ENCODE results near the gene SPRYD3.

Gene SPRYD3

DNA sequence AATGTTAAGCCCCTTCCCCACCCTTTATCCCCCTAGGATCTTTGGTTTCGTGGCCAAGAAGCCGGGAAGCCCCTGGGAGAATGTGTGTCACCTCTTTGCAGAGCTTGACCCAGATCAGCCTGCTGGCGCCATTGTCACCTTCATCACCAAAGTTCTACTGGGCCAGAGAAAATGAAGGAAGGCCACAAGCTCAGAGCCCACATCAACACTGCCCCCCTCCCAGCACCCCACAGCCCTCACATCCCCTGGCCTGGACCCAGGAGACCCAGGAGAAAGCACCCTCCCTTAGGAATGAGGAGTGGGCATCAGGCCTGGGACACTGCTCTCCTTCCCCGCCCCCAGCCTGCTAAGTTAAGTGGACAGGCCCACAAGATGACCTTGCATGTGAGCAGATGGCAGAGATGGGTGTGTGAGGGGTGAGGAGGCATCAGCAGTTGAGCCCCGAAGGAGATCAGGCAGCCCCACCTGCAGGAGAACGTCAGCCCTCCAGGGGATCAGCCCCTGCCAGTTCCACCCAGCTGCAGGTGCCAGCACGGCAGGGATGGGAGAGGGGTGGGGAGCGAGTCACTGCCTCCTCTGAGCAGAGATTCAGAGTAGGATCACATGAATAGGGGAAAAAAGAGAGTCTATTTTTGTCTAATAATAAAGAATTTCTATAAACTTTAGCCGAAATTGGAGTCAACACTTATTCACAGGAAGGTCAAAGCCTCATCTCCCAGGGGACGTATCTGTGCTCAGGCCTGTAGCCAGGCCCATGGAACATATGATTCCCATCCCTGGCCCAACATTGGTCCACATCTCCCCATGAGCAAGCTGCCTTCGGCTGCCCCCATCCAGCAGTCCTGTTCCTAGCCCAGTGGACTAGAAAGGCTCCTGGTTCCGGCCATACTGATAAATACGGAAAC, 15.2 kb downstream of the SPRYD3 start:
- TF ChIP-seq, protein P1, sequence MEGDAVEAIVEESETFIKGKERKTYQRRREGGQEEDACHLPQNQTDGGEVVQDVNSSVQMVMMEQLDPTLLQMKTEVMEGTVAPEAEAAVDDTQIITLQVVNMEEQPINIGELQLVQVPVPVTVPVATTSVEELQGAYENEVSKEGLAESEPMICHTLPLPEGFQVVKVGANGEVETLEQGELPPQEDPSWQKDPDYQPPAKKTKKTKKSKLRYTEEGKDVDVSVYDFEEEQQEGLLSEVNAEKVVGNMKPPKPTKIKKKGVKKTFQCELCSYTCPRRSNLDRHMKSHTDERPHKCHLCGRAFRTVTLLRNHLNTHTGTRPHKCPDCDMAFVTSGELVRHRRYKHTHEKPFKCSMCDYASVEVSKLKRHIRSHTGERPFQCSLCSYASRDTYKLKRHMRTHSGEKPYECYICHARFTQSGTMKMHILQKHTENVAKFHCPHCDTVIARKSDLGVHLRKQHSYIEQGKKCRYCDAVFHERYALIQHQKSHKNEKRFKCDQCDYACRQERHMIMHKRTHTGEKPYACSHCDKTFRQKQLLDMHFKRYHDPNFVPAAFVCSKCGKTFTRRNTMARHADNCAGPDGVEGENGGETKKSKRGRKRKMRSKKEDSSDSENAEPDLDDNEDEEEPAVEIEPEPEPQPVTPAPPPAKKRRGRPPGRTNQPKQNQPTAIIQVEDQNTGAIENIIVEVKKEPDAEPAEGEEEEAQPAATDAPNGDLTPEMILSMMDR (IDR thresholded peaks at IDR 0.05; ENCODE audit: insufficient read depth, missing control alignments), result no peak
- DNase-seq (ENCODE audit: insufficient read length, low spot score), result no peak
- no peak for FAIRE-seq

DNA sequence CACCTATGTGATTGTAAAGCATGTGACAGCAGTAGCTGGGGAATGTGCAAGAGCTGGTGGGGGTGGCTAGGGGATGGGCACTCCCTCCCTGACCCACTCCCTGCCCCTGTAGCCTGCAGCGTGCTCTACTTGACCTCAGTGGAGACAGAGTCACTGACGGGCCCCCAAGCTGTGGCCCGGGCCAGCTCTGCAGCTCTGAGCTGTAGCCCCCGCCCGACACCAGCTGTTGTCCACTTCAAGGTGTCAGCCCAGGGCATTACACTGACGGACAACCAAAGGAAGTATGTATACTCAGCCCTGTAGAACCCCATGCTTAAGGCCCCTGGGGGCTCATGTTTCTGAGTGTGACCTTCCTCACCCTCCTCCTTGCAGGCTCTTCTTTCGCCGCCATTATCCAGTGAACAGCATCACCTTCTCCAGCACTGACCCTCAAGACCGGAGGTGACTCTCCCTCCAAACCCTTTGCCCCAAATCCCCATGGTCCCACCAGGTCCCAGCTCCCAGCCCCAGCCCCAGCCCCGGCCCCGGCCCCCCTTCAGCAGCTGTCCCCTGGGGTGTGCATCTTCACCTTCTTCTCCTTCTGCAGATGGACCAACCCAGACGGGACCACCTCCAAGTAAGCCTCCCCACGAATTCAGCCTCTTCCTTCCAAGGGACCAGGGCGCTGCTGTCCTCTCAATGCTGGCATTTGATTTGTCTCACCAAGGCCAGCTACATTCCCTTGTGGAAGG, 16.0 kb downstream of the SPRYD3 start:
- no peak for DNase-seq (ENCODE audit: insufficient read length, low spot score)
- no peak for FAIRE-seq
- TF ChIP-seq, protein P1 (IDR thresholded peaks at IDR 0.05; ENCODE audit: insufficient read depth, missing control alignments), result no peak

DNA sequence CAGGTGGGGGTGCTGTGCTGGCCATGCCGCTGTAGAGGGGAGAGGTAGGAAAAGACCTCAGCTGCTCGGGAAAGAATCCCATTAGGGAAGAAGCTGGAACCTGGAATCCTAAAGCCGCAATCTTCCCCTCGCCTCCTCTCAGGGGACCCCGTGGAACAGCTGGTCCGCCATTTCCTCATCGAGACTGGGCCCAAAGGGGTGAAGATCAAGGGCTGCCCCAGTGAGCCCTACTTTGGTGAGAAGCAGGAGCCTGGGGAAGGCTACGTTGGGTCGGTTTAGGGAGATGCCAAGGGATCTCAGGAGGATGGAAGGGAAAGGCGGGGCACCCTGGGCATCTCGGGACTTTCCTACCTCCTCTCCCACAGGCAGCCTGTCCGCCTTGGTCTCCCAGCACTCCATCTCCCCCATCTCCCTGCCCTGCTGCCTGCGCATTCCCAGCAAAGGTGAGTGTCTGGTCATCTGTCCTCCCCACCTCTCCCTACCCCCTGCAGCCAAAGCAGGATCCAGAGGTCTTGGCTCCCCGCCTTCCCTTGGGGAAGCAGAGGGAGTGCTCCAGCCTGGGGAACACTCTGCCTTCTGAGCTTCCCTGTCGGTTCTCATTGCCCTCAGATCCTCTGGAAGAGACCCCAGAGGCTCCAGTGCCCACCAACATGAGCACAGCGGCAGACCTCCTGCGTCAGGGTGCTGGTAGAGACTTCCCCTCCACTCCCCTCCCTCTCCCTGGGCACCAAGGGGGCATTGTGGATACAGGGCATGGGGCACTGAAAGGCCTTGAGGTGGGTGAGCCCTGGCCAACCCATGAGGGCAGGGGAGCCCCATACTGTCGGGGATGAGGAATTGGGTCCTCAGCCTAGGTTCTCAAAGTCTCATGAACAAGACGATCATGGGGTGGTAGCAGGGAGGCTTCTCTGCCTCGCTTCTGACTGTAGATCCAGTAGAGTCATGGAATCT, 16.9 kb downstream of the SPRYD3 start:
- no peak for DNase-seq (ENCODE audit: insufficient read length, low spot score)
- TF ChIP-seq, protein P1 (IDR thresholded peaks at IDR 0.05; ENCODE audit: insufficient read depth, missing control alignments), result no peak
- FAIRE-seq, result no peak

DNA sequence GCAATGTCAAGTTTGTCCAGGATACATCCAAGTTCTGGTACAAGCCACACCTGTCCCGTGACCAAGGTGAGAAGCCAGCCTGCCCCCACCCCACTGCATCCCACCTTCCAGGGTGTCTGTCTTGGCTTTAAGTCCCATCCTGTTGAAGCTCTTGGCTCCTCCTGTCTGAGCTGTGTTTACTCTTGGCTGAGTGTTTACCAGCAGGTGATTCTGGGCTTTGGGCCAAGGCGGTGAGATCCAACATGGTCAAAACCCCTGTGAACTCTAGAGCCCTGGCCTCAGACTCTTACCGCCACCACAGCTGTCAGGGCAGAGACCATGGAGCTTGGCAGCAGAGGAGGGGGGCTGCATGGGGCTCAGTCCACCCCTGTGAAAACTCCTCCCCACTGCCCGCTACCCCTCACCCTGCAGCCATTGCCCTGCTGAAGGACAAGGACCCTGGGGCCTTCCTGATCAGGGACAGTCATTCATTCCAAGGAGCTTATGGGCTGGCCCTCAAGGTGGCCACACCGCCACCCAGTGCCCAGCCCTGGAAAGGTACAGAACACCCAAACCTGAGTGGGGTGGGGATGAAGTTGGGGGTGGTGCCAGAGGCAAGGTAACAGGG, 17.7 kb downstream of the SPRYD3 start:
- DNase-seq (ENCODE audit: insufficient read length, low spot score) (no peak), FAIRE-seq (no peak)
- TF ChIP-seq, protein P1 (IDR thresholded peaks at IDR 0.05; ENCODE audit: insufficient read depth, missing control alignments), result peak; percentile 29

DNA sequence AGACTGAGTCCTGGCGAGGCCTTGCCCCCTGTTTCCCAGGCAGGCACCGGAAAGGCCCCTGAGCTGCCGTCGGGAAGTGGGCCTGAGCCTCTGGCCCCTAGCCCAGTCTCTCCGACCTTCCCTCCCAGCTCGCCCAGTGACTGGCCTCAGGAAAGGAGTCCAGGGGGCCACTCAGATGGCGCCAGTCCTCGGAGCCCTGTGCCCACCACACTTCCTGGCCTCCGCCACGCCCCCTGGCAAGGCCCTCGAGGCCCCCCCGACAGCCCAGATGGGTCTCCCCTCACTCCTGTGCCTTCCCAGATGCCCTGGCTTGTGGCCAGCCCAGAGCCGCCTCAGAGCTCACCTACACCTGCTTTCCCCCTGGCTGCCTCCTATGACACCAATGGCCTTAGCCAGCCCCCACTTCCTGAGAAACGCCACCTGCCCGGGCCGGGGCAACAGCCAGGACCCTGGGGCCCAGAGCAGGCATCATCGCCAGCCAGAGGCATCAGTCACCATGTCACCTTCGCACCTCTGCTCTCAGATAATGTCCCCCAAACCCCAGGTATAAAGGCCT, 18.4 kb downstream of the SPRYD3 start:
- FAIRE-seq, result no peak
- no peak for DNase-seq (ENCODE audit: insufficient read length, low spot score)
- TF ChIP-seq, protein P1 (IDR thresholded peaks at IDR 0.05; ENCODE audit: insufficient read depth, missing control alignments), result no peak

DNA sequence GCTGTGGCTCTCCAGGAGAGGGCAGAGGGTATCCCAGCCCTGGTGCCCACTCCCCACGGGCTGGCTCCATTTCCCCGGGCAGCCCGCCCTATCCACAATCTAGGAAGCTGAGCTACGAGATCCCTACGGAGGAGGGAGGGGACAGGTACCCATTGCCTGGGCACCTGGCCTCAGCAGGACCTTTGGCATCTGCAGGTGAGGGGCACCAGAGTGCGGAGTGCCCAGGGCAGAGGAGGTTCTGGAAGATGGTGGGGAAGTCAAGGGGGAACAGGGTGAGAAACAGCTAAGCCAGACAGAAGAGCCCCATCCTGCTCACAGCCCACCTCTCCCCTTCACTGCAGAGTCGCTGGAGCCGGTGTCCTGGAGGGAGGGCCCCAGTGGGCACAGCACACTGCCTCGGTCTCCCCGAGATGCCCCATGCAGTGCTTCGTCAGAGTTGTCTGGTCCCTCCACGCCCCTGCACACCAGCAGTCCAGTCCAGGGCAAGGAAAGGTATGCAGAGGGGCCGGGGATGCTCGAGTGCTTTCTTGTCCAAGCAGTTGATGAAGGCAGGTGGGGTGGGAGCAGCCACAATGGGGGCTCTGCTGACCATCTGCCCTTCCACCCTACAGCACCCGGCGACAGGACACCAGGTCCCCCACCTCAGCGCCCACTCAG, 19.0 kb downstream of the SPRYD3 start:
- TF ChIP-seq, protein P1 (IDR thresholded peaks at IDR 0.05; ENCODE audit: insufficient read depth, missing control alignments), result no peak
- no peak for FAIRE-seq
- DNase-seq (ENCODE audit: insufficient read length, low spot score), result no peak
